Lung (tissue), 12 donors: ENCODE data around the gene KCTD11. TPM values are rescaled to one million over a fixed set of nuclear protein-coding genes. Genes with fewer than 3 reads are reported as not detected.

Source experiments
- ATAC-seq: fragments of 200-7000 bp; cut with Tn5 transposase; one replicate; pipeline ENCODE4 v1.9.1; 2020; ENCODE audit warnings: moderate number of reproducible peaks; ENCODE audit not compliant: insufficient read depth, low FRiP score
- DNase-seq, 3 donors: peaks; one replicate each; pipeline ENCODE4 v3.0.0-alpha.2; 2013 to 2017
- H3K27ac ChIP-seq, 2 donors: one replicate each; pipeline ENCODE4 v1.5.1; 2013; ENCODE audit warnings: mild to moderate bottlenecking in 2 of 2, moderate library complexity in 2 of 2, control low read depth in 1 of 2, inconsistent platforms in 1 of 2, low read depth in 1 of 2, low read length in 1 of 2
- H3K27me3 ChIP-seq, 3 donors: one replicate each; pipeline ENCODE4 v1.5.1; 2013; ENCODE audit warnings: low read length in 2 of 3; ENCODE audit not compliant: control insufficient read depth in 3 of 3, insufficient read depth in 3 of 3
- H3K36me3 ChIP-seq, 4 donors: one replicate each; pipeline ENCODE4 v1.5.1; 2013; ENCODE audit warnings: low read length in 4 of 4, mild to moderate bottlenecking in 1 of 4, moderate library complexity in 1 of 4; ENCODE audit not compliant: control insufficient read depth in 4 of 4, insufficient read depth in 4 of 4
- H3K4me1 ChIP-seq, 5 donors: one replicate each; pipeline ENCODE4 v1.5.1; 2013; ENCODE audit warnings: low read length in 5 of 5, mild to moderate bottlenecking in 2 of 5, moderate library complexity in 1 of 5; ENCODE audit not compliant: control insufficient read depth in 5 of 5, insufficient read depth in 5 of 5
- H3K4me3 ChIP-seq: one replicate; pipeline ENCODE4 v1.5.1; 2013; ENCODE audit warnings: mild to moderate bottlenecking, control low read depth, moderate library complexity
- H3K9ac ChIP-seq, 2 donors: one replicate each; pipeline ENCODE4 v1.5.1; 2013; ENCODE audit warnings: low read length in 2 of 2, control low read depth in 1 of 2; ENCODE audit not compliant: insufficient read depth in 1 of 2
- H3K9me3 ChIP-seq, 4 donors: one replicate each; pipeline ENCODE4 v1.5.1; 2013; ENCODE audit warnings: low read length in 3 of 4, mild to moderate bottlenecking in 1 of 4, moderate library complexity in 1 of 4; ENCODE audit not compliant: control insufficient read depth in 4 of 4, insufficient read depth in 3 of 4
- CTCF ChIP-seq: IDR thresholded peaks from 2 replicates; pipeline ENCODE4 v1.5.1; 2012; ENCODE audit warnings: mild to moderate bottlenecking; ENCODE audit errors: control extremely low read depth, extremely low read depth
- WGBS, 2 donors: extraction: QIAGEN DNeasy Blood & Tissue Kit; methylation state at CpG; one replicate each; pipeline ENCODE4 v1.1.7; 2013; 5-methylcytosine and 5-hydroxymethylcytosine counted together
- polyA plus RNA-seq, 2 donors: library from polyadenylated mRNA; stranded (reverse); fragments of 200-250 nt; gene quantifications; one replicate each; pipeline ENCODE4 v1.2.1, GENCODE V29; 2013
- total RNA-seq, 2 donors: library from RNA; depleted of rRNA in 1 of 2; stranded (reverse); fragments of >200 nt in 1 of 2; gene quantifications; one replicate each; pipeline ENCODE4 v1.2.1, GENCODE V29; 2014 to 2021
- donor health status: control.
- donor health status: control.
- donor health status: Bipolar disorder and iron deficiency.
- donor health status: healthy.
- donor health status: DM: yes; HTN: yes; CAD: no.

The KCTD11 gene
- total and polyA plus RNA-seq, 4 donors = 5.9 to 14.9 (median 12.6) TPM

GRCh38 chr17:7313890-7314718 lies 37.9 kb upstream of the KCTD11 start:
- TF ChIP-seq CTCF = no peak
- H3K36me3 ChIP-seq = peaks cover 17 to 58% (median 45%) of the 10 kb centered on the region in 4 donors
- peak overlapping the region; percentile 90 for H3K4me3 ChIP-seq
- peak overlapping the region; percentile 95 to 96 for H3K27ac ChIP-seq
- DNase-seq = no peak
- peak overlapping the region; percentile 25 to 73 for H3K9ac ChIP-seq
- no peaks in the 10 kb centered on the region for H3K27me3 ChIP-seq
- no peak for ATAC-seq
- peaks cover 6 to 22% (median 18%) of the 10 kb centered on the region in 5 donors for H3K4me1 ChIP-seq
- H3K9me3 ChIP-seq = peaks cover 0 to 2% (median 0%) of the 10 kb centered on the region in 4 donors
- WGBS, 2 donors = 47 to 55% methylated on average over 9 of the region's 9 CpGs

GRCh38 chr17:7314719-7315569 lies 37.0 kb upstream of the KCTD11 start, which contains the start of gene GPS2:
Gene GPS2, minus strand, starts transcription at chr17:7315360. Its CDS starts 308 bp downstream, at chr17:7315052.
- peak within 1 kb of the TSS; percentile 90 for H3K4me3 ChIP-seq
- no peaks in the 10 kb centered on the region for H3K27me3 ChIP-seq
- peaks cover 4 to 15% (median 13%) of the 10 kb centered on the region in 5 donors for H3K4me1 ChIP-seq
- peak within 1 kb of the TSS; percentile 95 to 96 for H3K27ac ChIP-seq
- ATAC-seq = peak; percentile 81
- peak within 1 kb of the TSS; percentile 25 to 73 for H3K9ac ChIP-seq
- peaks cover 14 to 54% (median 42%) of the 10 kb centered on the region in 4 donors for H3K36me3 ChIP-seq
- no peak for TF ChIP-seq CTCF
- WGBS, 2 donors = 0 to 1% methylated on average over 82 to 95 of the region's 95 CpGs
- peak; percentile 86 to 92 (median 91) for DNase-seq
- no peaks in the 10 kb centered on the region for H3K9me3 ChIP-seq

- ATAC-seq (no peak), DNase-seq (no peak)
- Histone ChIP-seq H3K27ac (peak overlapping the region; percentile 95 to 96), H3K9me3 (no peaks in the 10 kb centered on the region), H3K36me3 (peaks cover 13 to 56% (median 35%) of the 10 kb centered on the region in 4 donors), H3K4me1 (peaks cover 4 to 15% (median 9%) of the 10 kb centered on the region in 5 donors), H3K27me3 (no peaks in the 10 kb centered on the region), H3K9ac (peak overlapping the region in 1 of 2 donors; percentile 40), H3K4me3 (peak overlapping the region; percentile 90)
- no peak for TF ChIP-seq CTCF
- WGBS, 2 donors = 41 to 45% methylated on average over 30 of the region's 30 CpGs
Measured at GRCh38 chr17:7315570-7316235, 36.3 kb upstream of the KCTD11 start.
